Measurements from ENCODE around the gene SMAGP.

GRCh38 chr12:51225234-51225633 is 45.0 kb downstream of the SMAGP start:
- TF ChIP-seq CTCF (IDR thresholded peaks at IDR 0.05) (no peak), POLR2AphosphoS5 (IDR thresholded peaks at IDR 0.05) (no peak), POLR2A (IDR thresholded peaks at IDR 0.05) (no peak)

All from suprapubic skin (tissue), 4 donors.